Activated B cell treated with CpG ODN at 0.5 μM for 24 hours (primary cell): ENCODE measurements around the gene TAMM41. TPM values are rescaled to one million over a fixed set of nuclear protein-coding genes. Genes with fewer than 3 reads are reported as not detected.

Experiments used
- ATAC-seq: fragments of 200-7000 bp; cut with Tn5 transposase; one replicate; pipeline ENCODE4 v1.10.0; 2021; ENCODE audit warnings: low read depth, mild to moderate bottlenecking, moderate library complexity
- CTCF ChIA-PET: fragments of 350-600 bp; sonication (Branson Sonifier 250); formaldehyde crosslinking; loops from one replicate; lab custom pipeline; 2021; ENCODE audit warnings: antibody characterized with exemption; lab: Charles Lee
- POLR2A ChIA-PET: fragments of 350-600 bp; sonication (Branson Sonifier 250); formaldehyde crosslinking; loops from one replicate; lab custom pipeline; 2021; ENCODE audit warnings: antibody characterized with exemption; lab: Charles Lee
- DNase-seq: peaks from one replicate; pipeline ENCODE4 v3.0.0; 2022
- H3K27ac Mint-ChIP-seq: one replicate; pipeline ENCODE4 v1.8.0; 2020; ENCODE audit warnings: mixed read lengths
- H3K27me3 Mint-ChIP-seq: one replicate; pipeline ENCODE4 v1.8.0; 2021; ENCODE audit warnings: mixed read lengths
- H3K36me3 Mint-ChIP-seq: one replicate; pipeline ENCODE4 v1.8.0; 2021; ENCODE audit warnings: low read depth, mixed read lengths
- H3K4me1 Mint-ChIP-seq: one replicate; pipeline ENCODE4 v1.8.0; 2021; ENCODE audit warnings: mixed read lengths
- H3K4me3 Mint-ChIP-seq: one replicate; pipeline ENCODE4 v1.8.0; 2020; ENCODE audit warnings: mild to moderate bottlenecking, mixed read lengths
- H3K9me3 Mint-ChIP-seq: one replicate; pipeline ENCODE4 v1.8.0; 2020; ENCODE audit warnings: mixed read lengths
- CTCF ChIP-seq: fragments of 200-600 bp; IDR thresholded peaks from one replicate; pipeline ENCODE4 v1.8.0; 2022; ENCODE audit warnings: antibody characterized with exemption, mild to moderate bottlenecking
- intact Hi-C: fragments of 100-400 bp; cut with micrococcal nuclease; formaldehyde crosslinking; loops from one replicate; pipeline ENCODE4 v1.15.1; 2024
- total RNA-seq: library from RNA; stranded (reverse); gene quantifications from 2 replicates; pipeline ENCODE4 v1.2.3, GENCODE V29; 2022

The TAMM41 gene
- total RNA-seq, 1 donor from 2014 or later = 39.0 TPM

DNA sequence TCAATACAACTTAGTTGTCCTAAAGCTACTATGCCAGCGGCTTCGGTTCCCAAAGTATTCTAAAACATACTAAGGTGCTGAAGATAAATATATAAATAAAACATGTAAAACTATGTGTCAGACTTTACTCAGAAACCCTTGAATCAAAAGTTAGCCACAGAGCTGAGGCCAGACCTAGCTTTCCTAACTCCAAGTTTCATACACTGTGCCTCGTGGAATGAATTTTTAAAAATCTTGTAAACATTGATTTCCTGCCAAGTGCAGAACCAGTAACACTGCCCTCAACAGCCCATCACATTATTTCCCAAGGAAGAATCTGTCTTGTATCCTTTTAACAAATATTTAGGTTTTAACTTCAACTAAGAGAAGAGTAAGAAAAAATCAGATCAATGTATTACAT is 36.4 kb downstream of the TAMM41 start:
- TF ChIP-seq CTCF = no peak
- DNase-seq (no peak), ATAC-seq (no peak)
- intact Hi-C loops = no loop called here
- Mint-ChIP-seq H3K4me3 (no peak overlapping the region), H3K27ac (no peak overlapping the region), H3K4me1 (no peaks in the 10 kb centered on the region), H3K9me3 (no peaks in the 10 kb centered on the region), H3K36me3 (peaks cover 83% of the 10 kb centered on the region), H3K27me3 (no peaks in the 10 kb centered on the region)
- ChIA-PET POLR2A (no interaction called here), CTCF (no interaction called here)

GRCh38 chr3:11808231-11808630 is 38.5 kb downstream of the TAMM41 start:
- H3K4me3 Mint-ChIP-seq = no peak overlapping the region
- no peaks in the 10 kb centered on the region for H3K4me1 Mint-ChIP-seq
- no peaks in the 10 kb centered on the region for H3K27me3 Mint-ChIP-seq
- intact Hi-C loops = no loop called here
- no peaks in the 10 kb centered on the region for H3K9me3 Mint-ChIP-seq
- ChIA-PET CTCF (no interaction called here), POLR2A (interaction anchor here (0.7 kb wide), 1 partner anchor 1524 kb away, joined by 3 read pairs; no protein-coding TSS in a partner anchor)
- no peak for TF ChIP-seq CTCF
- peaks cover 76% of the 10 kb centered on the region for H3K36me3 Mint-ChIP-seq
- ATAC-seq (no peak), DNase-seq (no peak)
- no peak overlapping the region for H3K27ac Mint-ChIP-seq

DNA sequence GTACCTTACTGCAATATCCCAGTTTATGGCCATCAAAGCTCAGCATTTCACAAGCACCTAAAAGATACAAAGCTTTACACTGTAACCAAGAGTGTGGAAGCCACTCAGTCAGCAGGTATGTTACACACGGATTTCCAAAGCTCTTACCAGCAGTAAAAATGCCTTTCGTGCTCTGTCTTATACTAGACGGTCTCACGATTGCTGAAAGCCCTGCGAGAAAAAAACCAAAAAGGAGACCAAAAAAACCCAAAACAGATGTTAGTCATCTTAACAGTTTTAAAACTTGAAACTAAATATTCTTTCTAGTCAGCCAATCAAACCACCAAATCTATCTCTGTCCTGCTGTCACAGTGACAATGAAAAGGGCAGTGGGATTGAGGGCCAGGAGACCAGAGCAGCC is 39.0 kb downstream of the TAMM41 start:
- TF ChIP-seq CTCF = no peak
- peaks cover 76% of the 10 kb centered on the region for H3K36me3 Mint-ChIP-seq
- no peak for DNase-seq
- ATAC-seq = no peak
- no peaks in the 10 kb centered on the region for H3K9me3 Mint-ChIP-seq
- POLR2A ChIA-PET = interaction anchor here (0.7 kb wide), 1 partner anchor 1524 kb away, joined by 3 read pairs; no protein-coding TSS in a partner anchor
- no peak overlapping the region for H3K27ac Mint-ChIP-seq
- intact Hi-C loops = no loop called here
- no peaks in the 10 kb centered on the region for H3K4me1 Mint-ChIP-seq
- CTCF ChIA-PET = interaction anchor here (1.1 kb wide), 1 partner anchor 428 kb away, joined by 3 read pairs; no protein-coding TSS in a partner anchor
- no peaks in the 10 kb centered on the region for H3K27me3 Mint-ChIP-seq
- H3K4me3 Mint-ChIP-seq = no peak overlapping the region

DNA sequence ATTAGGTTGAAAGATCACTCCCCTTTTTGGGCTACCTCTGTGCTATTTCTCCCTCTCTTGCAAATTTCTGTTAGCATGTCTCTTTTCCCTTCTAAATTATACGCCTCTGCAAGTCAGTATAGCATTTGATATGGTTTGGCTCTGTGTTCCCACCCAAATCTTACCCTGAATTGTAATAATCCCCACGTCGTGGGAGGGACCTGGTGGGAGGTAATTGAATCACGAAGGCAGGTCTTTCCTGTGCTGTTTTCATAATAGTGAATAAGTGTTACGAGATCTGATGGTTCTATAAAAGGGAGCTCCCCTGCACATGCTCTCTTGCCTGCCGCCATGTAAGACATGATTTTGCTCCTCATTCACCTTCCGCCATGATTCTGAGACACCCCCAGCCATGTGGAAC is 41.0 kb downstream of the TAMM41 start:
- H3K27me3 Mint-ChIP-seq = no peaks in the 10 kb centered on the region
- no peak overlapping the region for H3K4me3 Mint-ChIP-seq
- peaks cover 7% of the 10 kb centered on the region for H3K9me3 Mint-ChIP-seq
- peaks cover 83% of the 10 kb centered on the region for H3K36me3 Mint-ChIP-seq
- intact Hi-C loops = loop anchor here (2.0 kb wide), 1 partner anchor 1047 kb away; no protein-coding TSS in a partner anchor
- no peak overlapping the region for H3K27ac Mint-ChIP-seq
- H3K4me1 Mint-ChIP-seq = no peaks in the 10 kb centered on the region
- CTCF ChIA-PET = interaction anchor here (0.6 to 3.0 kb wide), 2 partner anchors 149 to 426 kb away, joined by 4 to 27 read pairs; no protein-coding TSS in a partner anchor
- no peak for TF ChIP-seq CTCF
- DNase-seq (no peak), ATAC-seq (no peak)
- POLR2A ChIA-PET = no interaction called here

GRCh38 chr3:11803977-11804892 is 42.5 kb downstream of the TAMM41 start:
- no peak for DNase-seq
- POLR2A ChIA-PET = no interaction called here

More at GRCh38 chr3:11803977-11804892, 42.5 kb downstream of the TAMM41 start:
- peaks cover 87% of the 10 kb centered on the region for H3K36me3 Mint-ChIP-seq
- no peak for TF ChIP-seq CTCF
- no peaks in the 10 kb centered on the region for H3K4me1 Mint-ChIP-seq
- H3K27ac Mint-ChIP-seq = no peak overlapping the region
- H3K9me3 Mint-ChIP-seq = peaks cover 15% of the 10 kb centered on the region
- no peaks in the 10 kb centered on the region for H3K27me3 Mint-ChIP-seq
- CTCF ChIA-PET = interaction anchor here (0.8 to 3.0 kb wide), 10 partner anchors 10 to 428 kb away, joined by 3 to 27 read pairs (median 4); no protein-coding TSS in a partner anchor
- ATAC-seq = peak; percentile 71
- intact Hi-C loops = loop anchor here (1.0 to 5.0 kb wide), 4 partner anchors 82 to 1045 kb away; no protein-coding TSS in a partner anchor
- H3K4me3 Mint-ChIP-seq = no peak overlapping the region
